SK-N-MC (cell line): ENCODE data around the gene CD300E.

Source experiments
- EZH2 ChIP-seq: fragments of 200-600 bp; sonication (generic); IDR thresholded peaks from one replicate; pipeline ENCODE4 v1.6.1; 2017; ENCODE audit warnings: antibody characterized with exemption
- FOXP2 ChIP-seq: optimal IDR thresholded peaks from 2 replicates; pipeline ENCODE3; 2011; ENCODE audit warnings: mild to moderate bottlenecking, moderate library complexity; ENCODE audit not compliant: insufficient read depth; ENCODE audit errors: extremely low read length, control extremely low read depth
- POLR2AphosphoS5 ChIP-seq: IDR thresholded peaks from 2 replicates; pipeline ENCODE4 v1.6.1; 2012; ENCODE audit warnings: mild to moderate bottlenecking, low read depth, low read length, borderline replicate concordance

DNA sequence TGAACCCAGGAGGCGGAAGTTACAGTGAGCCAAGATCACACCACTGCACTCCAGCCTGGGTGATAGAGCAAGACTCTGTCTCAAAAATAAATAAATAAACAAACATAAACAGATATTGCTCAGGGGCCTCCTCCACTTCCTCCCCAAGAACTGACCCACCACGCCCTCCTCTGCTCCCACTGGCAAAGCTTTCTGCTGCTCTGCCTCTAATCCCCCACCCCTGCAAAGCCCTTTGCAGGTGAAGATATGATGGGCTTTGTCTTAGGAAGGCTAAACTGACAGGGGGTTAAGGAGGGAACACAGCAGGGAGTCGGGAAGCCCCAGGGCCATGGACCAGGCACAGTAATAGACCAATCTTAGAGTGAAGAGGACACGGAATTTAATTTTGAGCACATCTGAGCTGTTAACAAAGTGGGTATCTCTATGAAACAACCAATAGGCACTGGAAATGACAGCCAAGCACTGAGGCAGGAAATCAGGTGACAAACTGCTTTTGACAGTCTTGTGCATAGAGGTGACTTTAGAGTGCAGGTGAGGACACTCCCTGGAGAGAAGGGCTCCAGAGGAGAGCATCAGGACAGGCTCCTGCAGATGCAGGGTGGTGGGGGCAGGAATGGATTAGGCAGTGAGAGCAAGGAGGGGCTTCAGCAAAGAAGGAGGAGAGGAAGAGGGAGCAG lies 25.1 kb downstream of the CD300E start:
- TF ChIP-seq POLR2AphosphoS5 (no peak), EZH2 (no peak), FOXP2 (no peak)
